NCI-H1417 treated with DMSO at 0.1 percent for 48 hours (cell line): ENCODE data around the gene ZNF396.

Experiments used
- DNase-seq: peaks from one replicate; lab custom pipeline; 2025; lab: John Stamatoyannopoulos, UW

The ZNF396 gene

DNA sequence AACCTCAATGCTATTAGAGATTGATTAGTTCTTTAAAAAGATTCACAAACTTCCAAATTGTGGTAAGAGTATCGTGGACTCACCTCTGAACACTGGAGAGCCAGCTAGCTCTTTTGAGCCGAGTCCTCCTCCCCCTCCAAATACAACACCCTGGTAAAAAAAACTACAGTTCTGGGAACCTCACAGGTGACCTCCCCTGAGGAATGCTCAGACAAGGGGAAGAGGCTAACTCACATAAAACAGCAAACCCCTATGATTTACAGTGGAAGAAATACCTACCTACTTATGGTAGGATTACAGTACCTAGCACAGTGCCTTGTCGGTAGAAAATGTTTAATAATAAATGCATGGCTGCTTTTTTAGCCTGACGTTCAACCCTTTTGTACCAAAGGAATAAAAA, 41.3 kb downstream of the ZNF396 start:
- no peak for DNase-seq

DNA sequence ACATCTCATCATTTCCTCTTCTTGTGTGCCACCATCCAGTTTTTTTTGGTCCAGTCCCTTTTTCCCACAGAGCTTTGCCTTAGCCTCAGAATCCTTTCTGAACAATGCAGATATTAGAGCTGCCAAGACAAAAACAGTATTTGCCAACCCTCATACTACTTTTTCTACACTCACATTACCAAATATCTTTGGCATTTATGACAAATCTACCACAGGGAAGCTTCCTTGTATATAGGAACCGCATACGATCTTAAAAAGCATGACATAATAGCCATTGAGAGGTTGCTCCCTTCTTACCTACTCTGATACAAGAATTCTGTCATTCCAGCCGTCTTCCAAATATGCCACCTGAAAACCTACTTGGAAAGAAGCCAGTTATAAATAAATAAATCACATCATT, 42.3 kb downstream of the ZNF396 start:
- DNase-seq, result no peak

DNA sequence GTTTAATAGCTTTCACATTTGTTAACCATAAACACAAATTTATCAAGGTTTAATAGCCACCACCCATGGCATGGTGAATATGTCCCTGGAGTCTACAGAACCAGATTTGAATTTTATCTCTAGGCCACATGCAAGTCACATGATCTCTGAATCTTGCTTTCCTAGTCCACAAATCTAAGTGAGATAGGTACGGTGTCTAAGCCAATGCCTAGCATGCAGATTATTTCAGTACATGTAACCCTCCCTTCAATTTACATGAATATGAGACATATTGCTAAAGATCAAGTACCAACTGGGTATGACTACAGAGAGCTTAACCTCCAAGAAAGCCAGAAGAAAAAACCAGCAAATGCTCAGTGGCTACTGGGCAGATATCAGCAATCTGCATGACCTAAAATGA, 42.9 kb downstream of the ZNF396 start:
- DNase-seq, result no peak

DNA sequence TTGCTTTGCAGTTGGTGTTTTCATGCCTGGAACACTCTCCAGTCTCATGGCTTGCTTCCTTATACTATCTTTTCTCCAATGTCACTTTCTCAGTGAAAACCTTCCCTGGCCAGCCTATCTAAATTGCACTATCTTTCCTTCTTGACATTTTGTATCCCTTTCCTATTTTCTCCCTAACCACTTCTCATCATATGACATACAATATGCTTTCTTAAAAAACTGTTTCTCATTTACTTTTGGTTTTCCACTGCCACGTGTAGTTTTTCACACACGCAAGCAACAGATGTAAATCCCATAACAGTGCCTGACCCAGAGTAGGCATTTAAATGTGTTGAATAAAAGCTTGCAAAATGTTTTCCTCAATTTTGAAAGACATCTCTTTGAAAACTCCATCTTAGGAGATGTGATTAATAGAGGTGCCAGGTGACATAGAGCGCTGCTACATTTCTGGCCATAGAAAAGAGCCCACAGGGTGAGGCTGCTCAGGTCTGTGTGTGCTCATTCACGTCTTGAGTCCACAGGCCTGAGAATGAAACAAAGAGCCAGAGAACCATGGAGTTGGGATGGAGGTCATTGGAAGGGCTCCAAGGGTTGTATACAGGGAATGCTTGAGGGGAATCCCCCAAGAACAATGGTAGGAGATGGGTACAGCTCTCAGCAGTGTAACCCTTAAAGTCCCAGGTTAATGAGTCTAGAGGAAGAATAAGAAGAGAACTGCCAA, 45.6 kb downstream of the ZNF396 start:
- DNase-seq, result no peak

DNA sequence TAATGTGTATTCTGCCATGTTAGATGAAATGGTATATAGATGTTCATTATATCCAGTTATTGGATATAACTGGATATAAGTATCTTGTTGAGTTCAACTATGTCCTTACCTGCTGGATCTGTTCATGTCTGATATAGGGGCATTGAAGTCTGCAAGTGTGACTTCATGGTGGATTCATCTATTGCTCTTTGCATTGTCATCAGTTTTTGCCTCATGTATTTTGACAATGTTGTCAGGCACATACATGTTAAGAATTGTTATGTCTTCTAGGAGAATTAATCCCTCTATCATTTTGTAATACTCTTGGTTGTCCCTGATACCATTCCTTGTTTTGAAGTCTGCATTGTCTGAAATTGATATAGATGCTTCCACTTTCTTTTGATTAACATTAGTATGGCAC, 48.3 kb downstream of the ZNF396 start:
- no peak for DNase-seq

GRCh38 chr18:35326695-35327387, 50.3 kb downstream of the ZNF396 start:
- DNase-seq, result no peak

DNA sequence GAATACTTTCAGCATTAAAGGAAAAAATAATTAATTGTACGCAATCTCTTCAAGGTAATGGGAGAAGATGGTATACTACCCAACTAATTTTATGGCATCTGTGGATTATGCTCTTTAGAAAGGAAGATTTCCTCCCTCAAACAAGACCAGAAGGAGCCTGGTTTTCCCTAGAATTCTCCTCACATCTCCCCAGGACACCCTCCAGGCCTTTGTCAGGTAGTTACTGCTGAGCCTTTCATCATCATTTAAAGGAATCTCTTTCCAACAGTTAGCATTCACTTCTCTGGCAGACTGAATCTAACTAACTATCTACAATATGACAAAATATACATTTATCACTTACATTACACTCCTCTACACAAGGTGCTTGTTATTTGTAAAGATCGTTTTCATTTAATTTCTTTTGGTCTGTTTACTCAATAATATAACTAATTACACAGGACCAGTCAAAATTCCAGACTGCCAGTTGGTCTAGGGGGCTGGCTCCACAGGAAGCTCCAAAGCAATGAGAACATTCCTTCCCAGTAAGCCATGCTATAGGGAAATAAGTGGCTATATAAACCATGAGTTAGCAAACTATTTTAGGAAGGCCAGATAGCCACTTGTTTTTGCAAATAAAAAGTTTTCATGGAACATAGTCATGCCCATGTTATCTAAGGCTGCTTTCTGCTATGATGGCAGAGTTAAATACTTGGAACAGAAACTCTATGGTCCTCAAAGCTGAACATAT, 52.0 kb downstream of the ZNF396 start:
- no peak for DNase-seq

DNA sequence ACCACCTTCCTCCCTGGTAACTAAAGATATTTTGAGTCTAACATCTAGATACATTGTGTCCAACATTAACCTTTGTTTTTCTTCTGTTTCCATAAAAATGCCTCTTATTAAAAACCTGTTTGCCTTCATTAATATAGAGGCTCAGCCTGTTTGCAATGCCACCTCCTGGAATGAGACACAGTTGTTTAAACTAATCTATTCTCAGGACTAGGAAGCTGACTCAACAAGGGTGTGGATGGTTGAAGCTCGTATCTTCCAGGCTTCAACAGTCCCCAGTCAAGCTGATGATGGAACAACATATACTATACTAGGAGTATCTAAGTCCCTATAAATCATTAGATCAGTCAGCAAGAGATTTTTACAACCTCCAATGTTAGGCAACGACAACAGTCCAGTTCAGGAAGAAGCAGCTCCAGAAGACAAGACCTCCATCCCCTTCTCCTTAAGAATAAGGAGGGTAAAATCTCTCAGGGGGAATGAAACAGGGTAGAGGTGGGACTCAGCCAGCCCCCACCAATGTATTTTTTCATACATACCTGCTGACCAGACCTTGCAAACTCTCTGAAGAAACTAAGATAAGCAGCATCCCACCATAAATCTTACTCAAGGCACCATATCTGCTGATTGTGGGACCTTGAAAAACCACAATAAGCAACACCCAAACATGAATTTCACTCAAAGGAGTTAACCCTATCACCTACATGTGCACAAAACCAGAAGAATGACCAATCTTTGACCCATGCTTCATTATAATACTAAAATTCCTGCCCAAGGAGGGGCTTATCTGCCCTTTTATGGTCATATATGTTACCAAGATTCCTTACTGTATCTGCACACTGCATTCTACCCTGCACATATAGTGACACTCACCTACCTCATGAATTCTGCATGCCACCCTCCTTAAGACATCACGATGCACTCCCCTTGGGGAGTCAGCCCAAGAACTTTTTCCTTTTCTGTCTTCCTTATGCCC, 54.4 kb downstream of the ZNF396 start:
- DNase-seq, result no peak
